HG03558 (cell line): ENCODE measurements around the gene SCN1B.
"Not testable (repeated sequence)": the region's sequence is repeated elsewhere in the genome, so short reads cannot be mapped to it uniquely, and the experiment has no call there.

ENCODE experiments used
- ATAC-seq: cut with Tn5 transposase; IDR thresholded peaks from one replicate; pipeline ENCODE4 v1.9.1; 2021; ENCODE audit warnings: moderate number of reproducible peaks; ENCODE audit not compliant: unreplicated experiment; ENCODE audit errors: extremely low read depth

Gene SCN1B

DNA sequence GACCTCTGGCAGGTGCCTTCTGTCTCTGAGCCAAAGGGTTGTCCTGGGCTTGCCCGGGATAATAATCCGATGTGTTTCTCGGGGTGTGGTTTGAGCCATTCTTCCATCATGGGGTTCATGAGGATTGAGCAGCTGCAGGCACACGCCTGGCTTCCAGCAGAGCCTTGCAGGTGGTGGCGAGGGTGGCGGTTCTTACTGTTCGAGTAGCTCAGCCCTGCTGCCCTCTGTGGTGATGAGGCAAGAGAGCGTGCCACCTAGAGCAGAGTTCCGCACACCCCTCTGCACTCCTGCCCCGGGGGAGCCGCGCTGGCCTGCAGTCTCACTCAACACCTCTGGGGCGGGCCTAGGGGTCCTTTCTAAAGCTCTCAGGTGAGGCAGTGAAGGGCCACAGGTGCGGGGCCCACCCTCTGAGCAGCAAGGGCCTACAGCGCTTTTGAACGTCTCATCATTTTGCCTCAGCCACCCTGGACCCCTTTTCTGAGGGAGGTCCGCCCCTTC is 3.8 kb downstream of the SCN1B start:
- no peak for ATAC-seq

DNA sequence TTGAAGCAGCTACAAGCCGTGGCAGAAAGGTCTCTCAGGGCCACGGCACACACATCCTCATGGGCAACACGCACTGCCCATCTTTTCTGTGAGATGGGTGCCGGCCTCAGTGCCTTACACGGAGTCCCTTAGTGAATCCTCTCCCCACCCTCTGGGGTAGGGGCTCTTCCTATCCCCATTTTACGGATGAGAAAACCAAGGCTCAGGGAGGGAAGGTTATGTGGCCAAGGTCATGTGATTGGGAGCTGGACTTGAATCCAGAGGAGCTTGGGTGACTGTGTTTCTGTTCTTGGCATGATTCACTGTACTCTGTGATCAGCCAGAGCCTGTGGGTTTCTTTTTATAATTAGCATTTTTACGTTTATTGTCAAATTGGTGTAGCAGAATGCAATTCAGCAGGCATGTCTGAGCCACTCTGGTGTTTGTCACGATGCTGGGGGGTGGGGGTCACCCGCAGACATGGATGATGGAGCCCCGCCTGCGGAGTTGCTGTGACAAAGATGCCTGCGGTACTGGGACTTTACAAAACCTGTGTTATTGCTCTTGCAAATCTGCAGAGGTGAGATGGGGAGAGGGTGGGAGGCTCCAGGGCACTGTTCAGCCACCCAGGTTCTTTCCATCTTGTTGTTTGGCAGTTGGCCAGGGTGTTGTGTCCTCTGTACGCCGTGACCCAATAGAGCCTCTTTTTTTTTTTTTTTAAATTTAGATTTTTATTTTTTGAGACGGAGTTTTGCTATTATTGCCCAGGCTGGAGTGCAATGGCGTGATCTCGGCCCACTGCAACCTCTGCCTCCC is 4.5 kb downstream of the SCN1B start:
- ATAC-seq = no peak

DNA sequence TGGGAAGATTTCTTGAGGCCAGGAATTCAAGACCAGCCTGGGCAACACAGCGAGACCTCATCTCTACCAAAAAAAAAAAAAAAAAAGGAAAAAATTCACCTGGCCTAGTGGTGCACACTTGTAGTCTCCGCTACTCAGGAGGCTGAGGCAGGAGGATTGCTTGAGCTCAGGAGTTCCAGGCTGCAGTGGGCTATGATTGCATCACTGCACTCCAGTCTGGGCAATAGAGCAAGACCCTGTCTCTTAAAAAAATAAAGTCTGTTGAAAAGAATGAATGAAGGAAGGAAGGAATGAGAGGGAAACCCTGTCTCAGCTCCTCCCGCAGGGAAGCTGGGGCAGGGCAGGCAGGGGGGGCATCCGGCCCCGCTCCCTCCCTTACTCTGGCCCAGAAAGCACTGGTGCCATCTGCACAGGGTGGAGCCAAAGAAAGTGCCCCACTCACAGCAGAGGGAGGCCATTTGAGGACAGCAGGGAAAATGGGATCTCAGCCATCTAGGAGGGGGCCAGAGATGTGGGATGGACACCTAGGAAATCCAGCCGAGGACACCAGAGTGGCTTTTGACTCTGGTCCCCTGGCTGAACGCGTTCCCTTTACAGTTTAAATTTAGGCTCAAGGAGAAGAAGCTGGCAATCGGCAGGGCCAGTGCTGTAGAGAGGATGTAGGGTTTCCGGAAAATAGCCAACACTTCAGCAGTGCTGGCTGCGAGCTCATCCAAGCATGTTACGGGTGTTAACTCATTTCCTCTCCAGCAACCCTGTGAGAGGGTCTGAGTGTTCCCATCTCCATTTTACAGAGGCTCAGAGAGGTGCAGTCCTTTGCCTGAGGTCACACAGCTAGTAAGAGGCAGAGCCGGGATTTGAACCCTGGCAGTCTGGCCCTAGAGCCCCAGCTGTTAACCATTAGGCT is 7.7 kb downstream of the SCN1B start:
- no peak for ATAC-seq

DNA sequence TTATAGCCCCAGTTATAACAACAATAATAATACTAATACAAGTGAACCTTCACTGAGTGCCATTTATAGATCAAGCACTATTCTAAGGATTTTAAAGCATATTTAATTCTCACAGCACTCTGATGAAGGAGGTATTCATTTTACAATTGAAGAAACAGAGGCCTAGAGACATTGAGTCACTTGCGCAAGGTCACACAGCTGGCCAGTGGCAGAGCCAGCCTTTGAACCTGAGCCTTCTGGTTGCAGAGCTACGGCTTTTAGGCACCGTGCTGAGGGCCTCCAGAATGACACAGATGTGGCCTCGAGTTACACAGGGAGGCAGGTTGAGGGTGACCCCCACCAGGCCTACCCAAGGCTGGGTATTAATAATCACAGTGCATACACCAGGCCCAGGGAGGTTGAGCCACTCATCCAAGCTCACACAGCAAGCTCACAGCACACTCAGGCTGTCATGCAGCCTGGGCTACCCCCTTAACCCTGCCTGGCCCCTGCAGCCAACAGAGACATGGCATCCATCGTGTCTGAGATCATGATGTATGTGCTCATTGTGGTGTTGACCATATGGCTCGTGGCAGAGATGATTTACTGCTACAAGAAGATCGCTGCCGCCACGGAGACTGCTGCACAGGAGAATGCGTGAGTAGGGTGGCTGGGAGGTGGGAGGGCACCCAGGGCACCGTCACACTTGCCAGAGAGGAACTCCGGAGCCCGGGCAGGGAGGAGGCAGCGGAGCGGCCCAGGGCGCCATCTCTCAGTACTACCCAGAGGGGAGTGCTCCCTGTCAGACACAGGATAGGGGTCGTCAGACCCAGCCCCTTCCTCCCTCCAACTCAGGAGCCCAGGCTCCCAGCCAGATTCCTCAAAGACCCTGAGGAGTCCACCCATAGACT is 8.6 kb downstream of the SCN1B start:
- no peak for ATAC-seq

DNA sequence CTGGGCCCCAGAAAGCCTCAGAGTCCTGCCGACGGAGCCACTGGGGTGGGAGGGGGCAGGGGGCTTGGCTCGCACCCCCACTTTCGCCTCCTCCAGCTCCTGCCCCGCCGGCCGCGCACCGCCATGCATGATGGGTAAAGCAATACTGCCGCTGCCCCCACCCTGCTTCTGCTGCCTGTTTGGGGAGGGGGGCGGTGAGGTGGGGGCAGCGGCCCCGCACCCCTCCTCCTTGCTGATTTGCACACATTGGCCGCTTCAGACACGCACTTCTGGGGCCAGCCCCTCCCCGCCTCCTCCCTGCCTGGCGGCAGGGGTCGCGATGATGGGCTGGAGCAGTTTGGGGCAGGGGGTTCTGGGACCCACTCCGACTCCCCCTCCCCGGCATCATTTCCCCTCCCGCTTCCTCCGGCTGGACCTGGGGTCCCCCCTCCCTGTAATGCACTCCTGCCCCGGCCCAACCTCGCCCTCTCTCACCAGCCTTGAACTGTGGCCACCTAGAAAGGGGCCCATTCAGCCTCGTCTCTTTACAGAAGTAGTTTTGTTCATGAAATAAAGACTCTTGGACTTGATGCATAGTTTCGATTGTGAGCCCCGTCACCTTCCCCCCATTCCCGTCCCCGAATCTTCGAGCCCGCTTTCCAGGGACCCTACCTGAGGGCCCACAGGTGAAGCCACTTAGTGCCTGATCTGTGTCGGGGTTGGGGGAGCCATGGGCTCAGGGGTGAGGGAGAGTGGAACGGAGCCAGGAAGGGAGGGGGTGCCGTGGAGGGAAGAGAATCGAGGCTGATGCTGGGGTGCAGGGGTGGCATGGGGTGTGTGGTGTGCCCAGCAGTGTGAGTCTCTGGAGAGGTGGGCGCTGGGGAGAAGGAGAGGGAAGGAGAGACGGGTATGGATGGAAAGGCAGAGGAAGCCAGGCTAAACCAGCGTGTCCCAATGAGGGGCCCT is 9.9 kb downstream of the SCN1B start:
- ATAC-seq = no peak

DNA sequence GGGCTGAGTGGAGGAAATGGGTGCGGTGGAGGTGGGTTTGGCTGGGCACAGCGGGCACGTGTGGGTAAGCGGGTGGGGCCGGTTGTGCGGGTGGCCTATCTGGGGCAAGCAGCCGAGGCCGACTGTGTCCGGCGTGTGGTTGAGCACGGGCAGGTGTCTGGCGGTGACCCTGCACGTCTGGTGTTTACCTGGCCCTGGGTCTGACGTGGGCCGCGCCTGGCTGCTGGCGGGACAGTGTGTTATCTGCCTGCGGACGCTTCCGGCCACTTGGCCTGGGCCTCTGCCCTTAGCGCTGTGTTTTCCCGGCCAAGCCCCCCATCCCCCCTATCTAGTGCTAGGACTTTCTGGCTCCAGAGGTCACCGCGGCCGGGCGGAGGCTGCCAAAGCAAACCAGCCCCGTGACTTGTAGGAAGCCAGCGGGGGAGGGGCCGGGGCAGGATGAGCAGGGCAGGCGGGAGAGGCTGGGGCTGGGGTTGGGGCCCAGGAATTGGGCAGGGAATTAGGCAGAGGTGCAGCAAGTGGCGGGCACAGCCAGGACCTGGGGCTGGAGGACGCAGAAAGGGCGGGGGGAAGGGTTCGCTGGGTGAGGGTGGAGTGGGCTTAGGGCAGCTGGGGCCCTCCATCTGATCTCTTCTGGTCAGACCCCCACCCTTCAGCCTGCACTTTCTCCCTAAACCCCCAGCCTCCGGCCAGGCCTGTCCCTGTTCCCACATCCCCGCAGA is 10.7 kb downstream of the SCN1B start:
- ATAC-seq = no peak

DNA sequence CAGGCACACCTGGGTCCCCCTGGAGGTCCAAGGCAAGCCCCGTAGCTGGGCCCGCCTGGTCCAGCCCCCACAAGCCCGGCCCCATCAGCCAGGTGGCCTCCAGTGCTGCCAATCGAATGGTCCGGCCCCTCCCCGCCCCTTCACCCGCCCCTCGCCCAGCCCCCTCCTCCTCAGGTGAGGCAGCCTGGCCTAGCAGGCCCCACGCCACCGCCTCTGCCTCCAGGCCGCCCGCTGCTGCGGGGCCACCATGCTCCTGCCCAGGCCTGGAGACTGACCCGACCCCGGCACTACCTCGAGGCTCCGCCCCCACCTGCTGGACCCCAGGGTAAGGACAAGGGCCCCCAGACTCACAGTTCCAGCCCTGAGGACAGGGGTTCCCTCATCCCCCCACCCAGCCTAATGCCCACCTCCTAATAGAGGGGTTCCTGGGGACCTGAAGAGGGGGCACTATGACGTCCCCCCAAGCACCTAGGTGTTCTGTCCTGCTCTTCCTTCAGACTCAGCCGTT is 11.3 kb downstream of the SCN1B start, which contains the start of gene HPN:
HPN (plus strand) TSS at position 174 of the 508 bp plus-strand sequence. CDS start 786 bp downstream, outside the sequence.
- ATAC-seq = no peak

DNA sequence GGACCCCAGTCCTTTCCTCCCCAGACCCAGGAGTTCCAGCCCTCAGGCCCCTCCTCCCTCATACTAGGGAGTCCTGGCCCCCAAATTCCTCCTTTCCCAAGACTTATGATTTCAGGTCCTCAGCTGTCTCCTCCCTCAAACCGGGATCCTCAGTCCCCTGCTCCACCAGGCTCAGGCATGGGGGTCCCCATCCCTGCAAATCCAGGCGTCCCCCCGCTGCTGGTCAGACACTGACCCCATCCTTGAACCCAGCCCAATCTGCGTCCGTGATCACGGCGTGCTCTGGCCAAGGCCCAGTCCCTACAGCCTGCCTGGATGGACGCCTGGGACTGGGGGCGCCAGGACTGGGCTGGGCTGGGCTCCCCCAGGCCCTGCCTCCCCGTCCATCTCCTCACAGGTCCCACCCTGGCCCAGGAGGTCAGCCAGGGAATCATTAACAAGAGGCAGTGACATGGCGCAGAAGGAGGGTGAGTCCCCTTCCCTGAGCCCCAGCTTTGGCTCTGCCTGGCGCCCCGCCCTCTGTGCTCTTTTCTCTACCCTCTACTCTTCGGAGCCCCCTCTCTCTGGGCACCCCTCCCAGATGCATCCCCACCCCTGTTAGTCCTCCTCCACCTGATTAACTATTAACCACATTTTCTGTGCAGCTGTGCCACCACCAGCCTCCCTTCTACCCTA is 11.9 kb downstream of the SCN1B start:
- ATAC-seq = no peak

DNA sequence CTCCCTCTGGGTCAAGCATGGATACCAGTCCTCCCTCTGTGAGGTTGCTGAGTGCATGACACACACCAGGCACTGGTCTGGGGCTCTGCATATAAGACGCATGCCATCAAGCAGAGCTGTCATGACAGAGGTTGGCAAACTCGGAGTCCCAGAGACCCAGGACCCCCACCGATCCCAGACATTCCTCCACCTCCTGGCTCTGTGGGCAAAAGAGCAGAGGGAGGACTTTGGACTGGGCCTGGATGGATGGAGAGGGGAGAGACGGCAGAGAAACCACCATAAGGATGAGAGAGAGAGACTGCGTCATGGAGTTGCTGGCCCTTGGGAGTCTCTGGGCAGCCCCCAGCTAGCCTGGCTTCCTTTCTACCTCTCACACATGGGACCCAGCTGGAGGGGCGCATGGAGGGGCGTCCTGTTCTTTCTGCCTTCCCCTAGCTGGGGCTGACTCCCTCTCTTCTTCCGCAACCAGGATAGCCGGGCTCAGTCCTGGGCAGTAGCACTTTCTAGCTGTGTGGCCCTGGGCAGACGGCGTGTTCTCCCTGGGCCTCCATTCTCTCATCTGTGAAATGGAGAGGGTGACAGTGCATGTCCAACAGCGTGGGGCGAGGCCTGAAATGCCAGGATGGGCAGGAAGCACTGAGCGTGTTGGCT is 12.8 kb downstream of the SCN1B start:
- ATAC-seq = no peak

DNA sequence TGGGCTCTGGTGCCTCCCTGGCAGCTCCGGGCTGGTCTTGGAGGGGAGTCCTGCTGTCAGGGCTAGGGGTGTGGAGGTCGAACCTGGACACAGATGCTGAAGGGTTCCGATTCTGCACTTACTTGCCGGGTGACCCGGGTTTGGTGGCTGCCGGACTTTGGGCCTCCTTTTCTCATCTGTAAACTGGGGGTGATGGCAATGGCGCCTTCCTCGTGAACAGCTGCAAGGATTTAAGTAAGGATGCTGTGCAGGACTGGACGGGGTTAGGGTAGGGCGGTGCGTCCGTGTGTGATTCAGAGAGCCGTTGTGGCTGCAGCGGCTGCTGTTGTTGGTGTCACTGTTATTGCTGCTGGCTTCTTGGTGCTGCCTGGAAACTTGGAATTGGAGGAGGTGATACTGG is 13.6 kb downstream of the SCN1B start:
- ATAC-seq = no peak

DNA sequence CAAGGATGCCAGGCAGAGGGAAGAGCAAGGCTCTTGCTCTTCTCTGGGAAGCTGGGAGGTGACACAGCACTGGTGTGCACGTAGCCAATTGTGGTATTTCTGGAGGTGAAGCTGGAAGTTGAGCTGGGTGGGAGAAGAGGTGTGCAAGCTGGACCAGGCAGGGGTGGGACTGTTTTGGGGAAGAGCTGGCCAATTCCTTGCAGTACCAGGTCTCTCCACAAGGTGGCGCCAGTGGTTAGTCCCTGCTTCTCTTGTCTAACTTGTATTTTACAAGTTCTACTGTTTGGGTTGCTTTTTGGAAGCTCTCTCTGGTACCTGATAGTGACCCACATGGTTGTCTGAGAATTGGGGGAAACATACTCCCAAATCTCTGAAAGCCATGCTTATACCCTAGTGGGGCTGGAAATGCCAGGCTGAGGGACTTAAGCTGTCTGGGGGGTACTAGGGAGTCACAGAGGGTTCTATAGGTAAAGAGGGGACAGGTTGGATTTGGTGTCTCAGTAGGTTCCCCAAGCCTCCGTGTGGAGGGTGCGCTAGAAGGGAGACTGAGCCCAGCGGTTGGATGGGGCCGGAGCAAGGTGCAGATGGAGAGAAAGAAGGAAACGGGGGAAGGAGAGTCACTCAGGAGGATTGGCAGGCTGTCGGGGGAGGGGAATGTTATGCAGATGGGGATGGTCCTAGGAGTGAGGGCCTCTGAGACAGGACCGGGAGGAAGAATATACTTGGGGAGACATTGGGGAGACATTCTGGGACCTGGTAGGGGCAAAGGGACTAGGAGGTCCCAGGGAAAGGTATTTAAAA is 14.2 kb downstream of the SCN1B start:
- no peak for ATAC-seq

DNA sequence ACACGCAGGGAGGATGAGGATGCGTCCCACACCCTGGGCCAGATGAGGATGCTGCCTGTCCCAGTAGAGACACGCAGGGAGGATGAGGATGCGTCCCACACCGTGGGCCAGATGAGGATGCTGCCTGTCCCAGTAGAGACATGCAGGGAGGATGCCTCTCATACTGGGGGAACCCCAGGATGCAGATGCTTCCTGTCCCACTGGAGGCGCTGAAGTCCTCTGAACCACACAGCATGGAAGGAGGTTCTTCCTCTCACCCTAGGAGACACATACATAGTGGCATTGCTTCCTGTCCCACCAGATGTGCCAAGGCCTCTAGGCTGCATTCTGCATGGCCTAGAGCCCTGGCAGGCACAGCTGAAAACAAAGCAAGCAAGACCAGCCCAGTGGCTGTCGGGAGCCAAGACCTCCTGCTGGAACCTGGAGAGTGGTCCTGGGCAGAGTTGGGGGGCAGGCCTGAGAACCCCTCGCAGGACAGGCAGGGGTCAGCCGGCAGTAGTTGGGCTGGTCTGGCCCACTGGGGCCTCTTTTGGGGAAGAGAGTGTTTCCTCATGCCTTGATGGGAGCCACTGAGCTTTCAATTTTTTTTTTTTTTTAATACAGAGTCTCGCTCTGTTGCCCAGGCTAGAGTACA is 15.5 kb downstream of the SCN1B start:
- ATAC-seq = no peak

DNA sequence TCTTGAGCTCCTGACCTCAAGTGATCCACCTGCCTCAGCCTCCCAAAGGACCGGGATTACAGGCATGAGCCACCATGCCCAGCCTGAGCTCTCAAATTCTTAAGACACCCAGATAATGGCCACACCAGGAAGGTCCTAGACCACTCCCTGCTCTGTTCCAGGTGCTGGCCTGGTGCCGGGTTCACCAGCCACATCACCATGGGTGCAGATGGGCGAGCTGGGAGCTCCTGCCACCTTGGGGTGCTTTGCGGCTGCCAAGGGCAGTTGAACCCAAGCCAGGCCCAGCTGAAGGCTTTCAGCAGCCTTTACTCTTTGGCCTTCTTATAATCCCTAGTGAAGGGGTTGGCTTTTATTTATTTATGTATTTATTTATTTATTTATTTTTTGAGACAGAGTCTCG is 16.2 kb downstream of the SCN1B start:
- ATAC-seq = no peak

DNA sequence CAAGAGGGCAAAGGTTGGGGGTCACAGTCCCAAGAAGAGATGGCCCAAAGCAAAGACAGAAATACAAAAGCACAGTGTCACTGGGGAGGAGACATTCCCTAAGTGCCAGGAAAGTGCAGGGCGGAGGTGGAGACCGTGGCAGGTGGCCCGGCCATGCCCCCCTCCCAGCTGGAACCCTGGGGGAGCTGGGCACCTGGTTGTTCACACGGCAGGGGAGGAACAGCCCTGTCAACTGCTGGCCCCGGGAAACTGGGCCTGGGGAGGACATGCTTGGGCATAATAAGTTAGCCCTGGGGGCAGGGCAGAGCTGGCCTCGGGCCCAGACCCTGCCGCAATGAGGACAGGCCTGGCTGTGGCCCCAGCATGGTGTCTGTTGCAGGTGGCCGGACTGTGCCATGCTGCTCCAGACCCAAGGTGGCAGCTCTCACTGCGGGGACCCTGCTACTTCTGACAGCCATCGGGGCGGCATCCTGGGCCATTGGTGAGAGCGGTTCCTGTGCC is 18.7 kb downstream of the SCN1B start:
- ATAC-seq = no peak

DNA sequence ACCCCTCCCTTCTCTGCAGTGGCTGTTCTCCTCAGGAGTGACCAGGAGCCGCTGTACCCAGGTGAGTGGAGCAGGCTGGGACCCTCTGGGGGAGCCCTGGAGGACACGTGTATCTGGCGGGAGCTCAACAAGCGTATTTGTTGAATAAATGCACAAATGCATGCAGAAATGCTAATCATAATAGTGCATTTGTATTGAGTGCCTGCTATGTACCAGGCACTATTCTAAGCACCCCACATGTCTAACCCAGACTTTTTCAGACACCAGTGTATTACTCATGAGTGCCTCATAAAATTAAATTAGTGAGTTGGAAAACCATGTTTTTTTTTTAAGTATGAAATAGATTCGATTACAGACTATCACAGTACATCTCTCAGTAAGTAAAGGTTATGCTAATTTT is 19.2 kb downstream of the SCN1B start:
- ATAC-seq = no peak

DNA sequence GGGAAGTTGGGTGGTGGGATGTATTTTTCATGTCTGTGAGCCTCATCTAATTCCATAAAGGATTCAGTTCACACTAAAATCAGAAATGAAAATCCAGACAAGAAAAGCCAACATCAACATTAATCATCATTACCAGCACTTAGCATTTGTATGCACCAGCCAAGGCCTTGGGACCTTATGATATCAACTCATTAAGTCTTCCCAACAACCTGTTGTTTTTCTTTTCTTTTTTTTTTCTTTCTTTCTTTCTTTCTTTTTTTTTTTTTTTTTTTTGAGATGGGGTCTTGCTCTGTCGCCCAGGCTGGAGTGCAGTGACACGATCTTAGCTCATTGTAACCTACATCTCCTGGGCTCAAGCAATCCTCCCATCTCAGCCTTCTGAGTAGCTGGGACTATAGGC is 20.4 kb downstream of the SCN1B start:
- not testable (repeated sequence) for ATAC-seq
